ENCODE data around the gene YWHAQ. TPM values are rescaled to one million over a fixed set of nuclear protein-coding genes. Genes with fewer than 3 reads are reported as not detected.
A peak's percentile ranks its signal among the peaks of the same experiment; 100 is the strongest.

YWHAQ gene
- total RNA-seq, 1 donor = 562 TPM

DNA sequence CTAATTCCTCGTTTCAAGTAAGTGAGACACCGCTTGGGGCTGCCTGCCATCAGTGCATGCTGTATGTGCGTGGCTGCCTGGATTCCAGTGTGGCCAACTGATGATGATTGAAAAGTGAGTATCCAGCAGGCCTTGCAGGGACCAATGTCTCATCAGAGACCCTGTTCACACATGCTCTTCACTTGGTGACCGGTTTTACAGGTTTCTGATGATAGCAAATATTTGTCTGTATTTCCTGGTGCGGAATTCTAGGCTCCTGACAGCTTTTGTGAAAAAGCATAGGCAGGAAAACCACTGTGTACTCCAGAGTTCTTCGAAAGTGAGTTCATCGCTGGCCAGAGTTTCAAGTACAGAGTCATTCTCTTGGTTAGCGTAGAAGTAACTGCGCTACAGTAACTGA lies 13.8 kb upstream of the YWHAQ start:
- peak; percentile 34 for DNase-seq (ENCODE audit: low read depth)
- no peak overlapping the region for H3K4me3 ChIP-seq (ENCODE audit: low read depth, low read length)
- TF ChIP-seq, protein P1, sequence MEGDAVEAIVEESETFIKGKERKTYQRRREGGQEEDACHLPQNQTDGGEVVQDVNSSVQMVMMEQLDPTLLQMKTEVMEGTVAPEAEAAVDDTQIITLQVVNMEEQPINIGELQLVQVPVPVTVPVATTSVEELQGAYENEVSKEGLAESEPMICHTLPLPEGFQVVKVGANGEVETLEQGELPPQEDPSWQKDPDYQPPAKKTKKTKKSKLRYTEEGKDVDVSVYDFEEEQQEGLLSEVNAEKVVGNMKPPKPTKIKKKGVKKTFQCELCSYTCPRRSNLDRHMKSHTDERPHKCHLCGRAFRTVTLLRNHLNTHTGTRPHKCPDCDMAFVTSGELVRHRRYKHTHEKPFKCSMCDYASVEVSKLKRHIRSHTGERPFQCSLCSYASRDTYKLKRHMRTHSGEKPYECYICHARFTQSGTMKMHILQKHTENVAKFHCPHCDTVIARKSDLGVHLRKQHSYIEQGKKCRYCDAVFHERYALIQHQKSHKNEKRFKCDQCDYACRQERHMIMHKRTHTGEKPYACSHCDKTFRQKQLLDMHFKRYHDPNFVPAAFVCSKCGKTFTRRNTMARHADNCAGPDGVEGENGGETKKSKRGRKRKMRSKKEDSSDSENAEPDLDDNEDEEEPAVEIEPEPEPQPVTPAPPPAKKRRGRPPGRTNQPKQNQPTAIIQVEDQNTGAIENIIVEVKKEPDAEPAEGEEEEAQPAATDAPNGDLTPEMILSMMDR (IDR thresholded peaks at IDR 0.05; ENCODE audit: insufficient read depth, low read length) = no peak

DNA sequence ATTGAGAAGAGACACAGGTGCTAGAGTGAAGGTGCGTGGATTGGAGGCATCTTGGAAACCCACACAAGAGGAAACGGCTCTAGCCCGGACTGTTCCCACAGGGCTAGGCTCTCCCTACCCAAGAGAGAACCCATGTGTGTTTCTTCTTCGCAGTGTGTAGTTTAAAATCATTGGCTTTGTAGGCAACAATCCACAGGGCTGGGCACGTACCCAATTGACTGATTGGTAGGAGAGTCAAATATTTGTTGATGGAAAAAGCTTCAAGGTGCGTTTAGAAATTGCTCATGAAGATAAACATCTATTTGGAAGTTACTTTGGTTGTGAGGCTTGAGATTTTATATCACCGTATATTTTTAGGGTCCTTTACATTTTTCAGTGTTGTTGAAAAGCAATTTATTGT lies 13.2 kb upstream of the YWHAQ start:
- DNase-seq (ENCODE audit: low read depth) = no peak
- no peak overlapping the region for H3K4me3 ChIP-seq (ENCODE audit: low read depth, low read length)
- TF ChIP-seq, protein P1 (IDR thresholded peaks at IDR 0.05; ENCODE audit: insufficient read depth, low read length) = no peak

DNA sequence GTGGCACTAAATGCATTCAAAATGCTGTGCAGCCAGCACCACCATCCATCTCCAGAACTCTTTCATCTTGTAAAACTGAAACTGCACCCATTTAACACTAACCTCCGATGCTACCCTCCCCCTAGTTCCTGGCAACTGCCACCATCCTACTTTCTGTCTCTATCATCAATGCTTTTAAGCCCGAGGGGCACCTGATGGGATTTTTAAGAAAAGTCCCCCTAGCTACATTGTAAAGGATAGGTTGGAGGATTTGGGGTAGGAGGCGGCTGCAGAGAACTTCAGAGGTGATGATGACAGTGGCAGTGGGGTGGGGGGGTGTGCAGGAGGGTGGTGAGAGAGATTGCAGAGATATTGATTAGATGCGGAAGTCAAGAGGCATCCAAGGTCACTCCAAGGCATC lies 10.8 kb upstream of the YWHAQ start:
- no peak overlapping the region for H3K4me3 ChIP-seq (ENCODE audit: low read depth, low read length)
- TF ChIP-seq, protein P1 (IDR thresholded peaks at IDR 0.05; ENCODE audit: insufficient read depth, low read length) = no peak
- no peak for DNase-seq (ENCODE audit: low read depth)

DNA sequence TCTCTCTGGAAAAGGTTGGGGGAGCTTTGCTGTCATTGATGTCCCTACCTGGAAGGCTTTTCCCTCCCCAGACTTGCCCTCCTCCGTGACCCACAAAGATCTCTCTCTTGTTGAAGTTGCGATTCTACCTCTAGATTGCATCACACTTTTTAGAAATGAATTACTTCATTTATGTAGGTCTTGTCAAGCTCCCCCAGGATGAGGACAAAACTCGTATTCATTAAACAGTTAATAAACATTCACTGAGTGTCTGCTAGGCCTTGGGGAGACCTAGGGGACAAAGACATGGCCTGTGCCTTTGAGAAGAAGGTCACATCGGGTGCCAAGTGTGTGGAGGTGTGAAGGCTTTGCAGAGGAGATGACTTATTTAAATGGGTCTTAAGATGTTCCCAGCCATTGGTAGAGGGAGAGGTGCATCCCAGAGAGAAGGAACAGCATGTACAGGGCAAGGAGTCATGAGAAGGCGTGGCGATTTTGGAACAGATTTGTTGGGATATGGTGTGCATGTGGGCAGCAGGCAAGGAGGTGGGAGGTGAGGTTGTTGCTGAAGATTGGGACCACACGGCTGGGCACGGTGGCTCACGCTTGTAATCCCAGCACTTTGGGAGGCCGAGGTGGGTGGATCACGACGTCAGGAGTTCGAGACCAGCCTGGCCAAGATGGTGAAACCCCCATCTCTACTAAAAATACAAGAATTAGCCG lies 9.8 kb upstream of the YWHAQ start:
- DNase-seq (ENCODE audit: low read depth) = no peak
- no peak overlapping the region for H3K4me3 ChIP-seq (ENCODE audit: low read depth, low read length)
- TF ChIP-seq, protein P1 (IDR thresholded peaks at IDR 0.05; ENCODE audit: insufficient read depth, low read length) = no peak

DNA sequence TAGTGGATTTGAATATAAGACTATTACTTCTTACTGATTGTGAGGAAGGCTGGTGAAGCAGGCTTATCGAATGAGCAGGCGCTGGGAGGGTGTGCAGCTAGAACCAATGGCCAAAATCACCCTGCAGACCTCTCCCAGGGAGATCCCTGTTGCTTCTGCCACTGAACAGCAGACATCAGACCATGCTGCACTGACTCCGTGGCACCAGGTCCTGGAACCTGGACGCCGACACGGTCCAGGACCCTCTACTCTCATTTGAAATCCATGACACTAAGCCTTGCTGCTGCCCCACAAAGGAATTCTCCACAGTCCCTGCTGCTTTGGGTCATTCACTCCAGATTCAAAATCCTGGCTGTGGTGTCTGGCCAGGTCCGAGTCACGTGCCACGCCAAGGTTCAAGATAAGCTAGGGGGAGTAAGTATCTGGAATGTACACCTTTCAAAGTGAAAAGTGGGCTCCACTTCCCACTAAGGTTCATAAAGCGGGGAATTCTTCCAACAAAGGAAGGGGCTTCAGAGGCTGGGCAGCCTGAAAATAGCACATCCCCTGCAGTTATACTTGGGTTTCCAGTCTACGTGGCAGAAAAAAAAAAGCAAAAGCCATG lies 9.0 kb upstream of the YWHAQ start:
- no peak overlapping the region for H3K4me3 ChIP-seq (ENCODE audit: low read depth, low read length)
- TF ChIP-seq, protein P1 (IDR thresholded peaks at IDR 0.05; ENCODE audit: insufficient read depth, low read length) = no peak
- DNase-seq (ENCODE audit: low read depth) = no peak

DNA sequence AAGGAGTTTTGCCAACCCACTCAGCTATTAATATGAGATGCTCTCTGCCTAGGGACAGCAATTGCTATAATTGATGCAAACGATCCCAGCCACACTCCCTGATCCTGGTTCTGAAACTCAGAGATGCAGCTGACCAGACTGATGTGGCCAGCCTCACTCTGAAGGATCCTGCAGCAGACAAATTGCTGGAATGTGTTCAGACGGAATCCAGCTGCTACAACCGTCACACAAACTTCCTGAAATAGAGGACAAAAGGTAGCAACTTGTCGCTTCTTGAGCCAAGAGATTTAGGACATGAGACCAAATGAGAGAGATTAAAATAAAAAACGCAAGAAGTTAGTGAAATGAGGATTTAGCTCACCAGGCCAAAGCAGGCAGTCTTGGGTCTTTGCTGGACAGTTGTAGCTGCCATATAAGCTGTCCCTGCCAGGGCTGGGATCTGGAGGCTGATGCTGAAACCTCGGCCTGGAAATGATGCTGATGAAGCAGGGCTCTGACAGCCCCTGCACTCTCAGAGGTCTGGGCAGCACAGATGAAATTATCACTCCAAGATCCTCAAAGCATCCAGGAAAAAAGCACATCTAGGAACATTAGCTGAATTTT lies 8.3 kb upstream of the YWHAQ start:
- TF ChIP-seq, protein P1 (IDR thresholded peaks at IDR 0.05; ENCODE audit: insufficient read depth, low read length) = no peak
- H3K4me3 ChIP-seq (ENCODE audit: low read depth, low read length) = no peak overlapping the region
- peak; percentile 44 for DNase-seq (ENCODE audit: low read depth)

Measured in fibroblast of the aortic adventitia (primary cell).